ENCODE data around the gene NELFB. TPM values are rescaled to one million over a fixed set of nuclear protein-coding genes. Genes with fewer than 3 reads are reported as not detected.

Gene NELFB
- total and polyA plus RNA-seq, 9 of the 15 experiments (the other 6 are each of a cell fraction or from before 2014, with no cell fraction given), result 0.24 to 84.0 (median 29.7) TPM

GRCh38 chr9:137223078-137223970, 31.8 kb upstream of the NELFB start (continued):
- TF ChIP-seq, protein P1, sequence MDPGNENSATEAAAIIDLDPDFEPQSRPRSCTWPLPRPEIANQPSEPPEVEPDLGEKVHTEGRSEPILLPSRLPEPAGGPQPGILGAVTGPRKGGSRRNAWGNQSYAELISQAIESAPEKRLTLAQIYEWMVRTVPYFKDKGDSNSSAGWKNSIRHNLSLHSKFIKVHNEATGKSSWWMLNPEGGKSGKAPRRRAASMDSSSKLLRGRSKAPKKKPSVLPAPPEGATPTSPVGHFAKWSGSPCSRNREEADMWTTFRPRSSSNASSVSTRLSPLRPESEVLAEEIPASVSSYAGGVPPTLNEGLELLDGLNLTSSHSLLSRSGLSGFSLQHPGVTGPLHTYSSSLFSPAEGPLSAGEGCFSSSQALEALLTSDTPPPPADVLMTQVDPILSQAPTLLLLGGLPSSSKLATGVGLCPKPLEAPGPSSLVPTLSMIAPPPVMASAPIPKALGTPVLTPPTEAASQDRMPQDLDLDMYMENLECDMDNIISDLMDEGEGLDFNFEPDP (CRISPR knock-in tag; IDR thresholded peaks at IDR 0.05), result no peak
- TF ChIP-seq CBFA2T3 (IDR thresholded peaks at IDR 0.05), result no peak
- TF ChIP-seq ZNF511 (CRISPR knock-in tag; IDR thresholded peaks at IDR 0.05), result peak; percentile 72; the same call in 1 of the 2 replicates
- no peak for TF ChIP-seq ZNF766 (CRISPR knock-in tag; conservative IDR thresholded peaks at IDR 0.05)
- peak; percentile 92 for TF ChIP-seq GABPB1 (CRISPR knock-in tag; IDR thresholded peaks at IDR 0.05)
- peak in 1 of 2 experiments; percentile 17; a peak in 1 of 4 replicates for TF ChIP-seq ETV6 (IDR thresholded peaks at IDR 0.05; ENCODE audit: borderline replicate concordance in 1 of 2, low read depth in 2 of 2, low read length in 1 of 2)
- no peak for TF ChIP-seq ETV6 (CRISPR knock-in tag; IDR thresholded peaks at IDR 0.05; ENCODE audit: borderline replicate concordance)
- TF ChIP-seq RB1 (IDR thresholded peaks at IDR 0.05; ENCODE audit: low read depth), result peak; percentile 42; the same call in 1 of the 2 replicates
- peak; percentile 15; the same call in 1 of the 2 replicates for TF ChIP-seq DIDO1 (tag; IDR thresholded peaks at IDR 0.05; ENCODE audit: low read depth)
- TF ChIP-seq TAF1 (IDR thresholded peaks at IDR 0.05; ENCODE audit: control insufficient read depth, extremely low read depth, insufficient read depth, low read length, severe bottlenecking), result peak; percentile 62
- TF ChIP-seq TOE1 (IDR thresholded peaks at IDR 0.05; ENCODE audit: borderline replicate concordance), result peak; percentile 56; the same call in 1 of the 2 replicates
- no peak for TF ChIP-seq TOE1 (CRISPR knock-in tag; IDR thresholded peaks at IDR 0.05; ENCODE audit: borderline replicate concordance, low read depth)
- peak; percentile 38; the same call in 1 of the 2 replicates for TF ChIP-seq SAFB (IDR thresholded peaks at IDR 0.05; ENCODE audit: borderline replicate concordance, low read depth, low read length)
- TF ChIP-seq HCFC1 (IDR thresholded peaks at IDR 0.05; ENCODE audit: low read depth, low read length), result peak; percentile 72
- TF ChIP-seq SMARCE1 (IDR thresholded peaks at IDR 0.05), result no peak
- TF ChIP-seq HNRNPUL1 (IDR thresholded peaks at IDR 0.05; ENCODE audit: low read length), result no peak
- TF ChIP-seq, protein P2, sequence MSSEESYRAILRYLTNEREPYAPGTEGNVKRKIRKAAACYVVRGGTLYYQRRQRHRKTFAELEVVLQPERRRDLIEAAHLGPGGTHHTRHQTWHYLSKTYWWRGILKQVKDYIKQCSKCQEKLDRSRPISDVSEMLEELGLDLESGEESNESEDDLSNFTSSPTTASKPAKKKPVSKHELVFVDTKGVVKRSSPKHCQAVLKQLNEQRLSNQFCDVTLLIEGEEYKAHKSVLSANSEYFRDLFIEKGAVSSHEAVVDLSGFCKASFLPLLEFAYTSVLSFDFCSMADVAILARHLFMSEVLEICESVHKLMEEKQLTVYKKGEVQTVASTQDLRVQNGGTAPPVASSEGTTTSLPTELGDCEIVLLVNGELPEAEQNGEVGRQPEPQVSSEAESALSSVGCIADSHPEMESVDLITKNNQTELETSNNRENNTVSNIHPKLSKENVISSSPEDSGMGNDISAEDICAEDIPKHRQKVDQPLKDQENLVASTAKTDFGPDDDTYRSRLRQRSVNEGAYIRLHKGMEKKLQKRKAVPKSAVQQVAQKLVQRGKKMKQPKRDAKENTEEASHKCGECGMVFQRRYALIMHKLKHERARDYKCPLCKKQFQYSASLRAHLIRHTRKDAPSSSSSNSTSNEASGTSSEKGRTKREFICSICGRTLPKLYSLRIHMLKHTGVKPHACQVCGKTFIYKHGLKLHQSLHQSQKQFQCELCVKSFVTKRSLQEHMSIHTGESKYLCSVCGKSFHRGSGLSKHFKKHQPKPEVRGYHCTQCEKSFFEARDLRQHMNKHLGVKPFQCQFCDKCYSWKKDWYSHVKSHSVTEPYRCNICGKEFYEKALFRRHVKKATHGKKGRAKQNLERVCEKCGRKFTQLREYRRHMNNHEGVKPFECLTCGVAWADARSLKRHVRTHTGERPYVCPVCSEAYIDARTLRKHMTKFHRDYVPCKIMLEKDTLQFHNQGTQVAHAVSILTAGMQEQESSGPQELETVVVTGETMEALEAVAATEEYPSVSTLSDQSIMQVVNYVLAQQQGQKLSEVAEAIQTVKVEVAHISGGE (CRISPR knock-in tag; IDR thresholded peaks at IDR 0.05), result peak; percentile 80 to 98 (median 96)
- peak; percentile 97 for TF ChIP-seq ZBTB2 (IDR thresholded peaks at IDR 0.05)
- 0 out of 2 replicates have a peak, but pooled peaks have one; percentile 59 for TF ChIP-seq RFX5 (IDR thresholded peaks at IDR 0.05; ENCODE audit: low read depth, low read length)
